B cell (primary cell): ENCODE results near the gene CCDC186.

Experiments used
- EZH2 ChIP-seq: IDR thresholded peaks from 2 replicates; pipeline ENCODE4 v1.6.1; 2012; ENCODE audit warnings: borderline replicate concordance, low read depth, mild to moderate bottlenecking, moderate library complexity, low read length; ENCODE audit not compliant: insufficient read depth, poor library complexity, severe bottlenecking
- TF ChIP-seq, protein P1 (sequence below): fragments of 200-600 bp; IDR thresholded peaks from one replicate; pipeline ENCODE4 v1.8.0; 2022; ENCODE audit warnings: antibody characterized with exemption, mild to moderate bottlenecking

GRCh38 chr10:114084215-114084614 is 89.8 kb downstream of the CCDC186 start:
- TF ChIP-seq, protein P1, sequence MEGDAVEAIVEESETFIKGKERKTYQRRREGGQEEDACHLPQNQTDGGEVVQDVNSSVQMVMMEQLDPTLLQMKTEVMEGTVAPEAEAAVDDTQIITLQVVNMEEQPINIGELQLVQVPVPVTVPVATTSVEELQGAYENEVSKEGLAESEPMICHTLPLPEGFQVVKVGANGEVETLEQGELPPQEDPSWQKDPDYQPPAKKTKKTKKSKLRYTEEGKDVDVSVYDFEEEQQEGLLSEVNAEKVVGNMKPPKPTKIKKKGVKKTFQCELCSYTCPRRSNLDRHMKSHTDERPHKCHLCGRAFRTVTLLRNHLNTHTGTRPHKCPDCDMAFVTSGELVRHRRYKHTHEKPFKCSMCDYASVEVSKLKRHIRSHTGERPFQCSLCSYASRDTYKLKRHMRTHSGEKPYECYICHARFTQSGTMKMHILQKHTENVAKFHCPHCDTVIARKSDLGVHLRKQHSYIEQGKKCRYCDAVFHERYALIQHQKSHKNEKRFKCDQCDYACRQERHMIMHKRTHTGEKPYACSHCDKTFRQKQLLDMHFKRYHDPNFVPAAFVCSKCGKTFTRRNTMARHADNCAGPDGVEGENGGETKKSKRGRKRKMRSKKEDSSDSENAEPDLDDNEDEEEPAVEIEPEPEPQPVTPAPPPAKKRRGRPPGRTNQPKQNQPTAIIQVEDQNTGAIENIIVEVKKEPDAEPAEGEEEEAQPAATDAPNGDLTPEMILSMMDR: no peak
- no peak for TF ChIP-seq EZH2
